GM12801 (cell line): ENCODE data around the gene TEX10.

Source experiments
- TF ChIP-seq, protein P1 (sequence below): IDR thresholded peaks from one replicate; pipeline ENCODE4 v1.5.1; 2011; ENCODE audit warnings: control low read depth; ENCODE audit not compliant: insufficient read length; ENCODE audit errors: extremely low read depth

TEX10 gene

DNA sequence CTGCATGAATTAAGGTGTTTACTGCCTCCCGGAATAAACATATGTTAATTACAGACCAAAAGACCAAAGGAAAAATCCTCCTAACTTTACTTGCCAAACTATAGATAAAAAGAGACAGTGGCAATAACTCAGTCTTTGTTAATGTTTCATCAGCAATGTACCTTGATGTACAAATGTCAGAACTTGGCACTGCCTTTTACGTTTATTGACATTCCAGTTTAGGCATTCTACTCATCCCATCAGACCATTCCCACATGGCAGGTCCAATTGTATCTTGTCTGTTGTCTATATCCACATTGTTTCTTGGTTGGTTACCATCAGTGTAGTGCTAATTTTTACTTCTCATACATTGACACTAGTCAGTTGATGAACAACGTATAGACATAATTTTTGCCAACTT is 85.5 kb downstream of the TEX10 start:
- TF ChIP-seq, protein P1, sequence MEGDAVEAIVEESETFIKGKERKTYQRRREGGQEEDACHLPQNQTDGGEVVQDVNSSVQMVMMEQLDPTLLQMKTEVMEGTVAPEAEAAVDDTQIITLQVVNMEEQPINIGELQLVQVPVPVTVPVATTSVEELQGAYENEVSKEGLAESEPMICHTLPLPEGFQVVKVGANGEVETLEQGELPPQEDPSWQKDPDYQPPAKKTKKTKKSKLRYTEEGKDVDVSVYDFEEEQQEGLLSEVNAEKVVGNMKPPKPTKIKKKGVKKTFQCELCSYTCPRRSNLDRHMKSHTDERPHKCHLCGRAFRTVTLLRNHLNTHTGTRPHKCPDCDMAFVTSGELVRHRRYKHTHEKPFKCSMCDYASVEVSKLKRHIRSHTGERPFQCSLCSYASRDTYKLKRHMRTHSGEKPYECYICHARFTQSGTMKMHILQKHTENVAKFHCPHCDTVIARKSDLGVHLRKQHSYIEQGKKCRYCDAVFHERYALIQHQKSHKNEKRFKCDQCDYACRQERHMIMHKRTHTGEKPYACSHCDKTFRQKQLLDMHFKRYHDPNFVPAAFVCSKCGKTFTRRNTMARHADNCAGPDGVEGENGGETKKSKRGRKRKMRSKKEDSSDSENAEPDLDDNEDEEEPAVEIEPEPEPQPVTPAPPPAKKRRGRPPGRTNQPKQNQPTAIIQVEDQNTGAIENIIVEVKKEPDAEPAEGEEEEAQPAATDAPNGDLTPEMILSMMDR: no peak
